NAMALWA (cell line): ENCODE results near the gene CD52.

Experiments used
- DNase-seq: peaks from one replicate; pipeline ENCODE4 v3.0.0-alpha.2; 2015; ENCODE audit warnings: low spot score

The CD52 gene, protein sequence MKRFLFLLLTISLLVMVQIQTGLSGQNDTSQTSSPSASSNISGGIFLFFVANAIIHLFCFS

DNA sequence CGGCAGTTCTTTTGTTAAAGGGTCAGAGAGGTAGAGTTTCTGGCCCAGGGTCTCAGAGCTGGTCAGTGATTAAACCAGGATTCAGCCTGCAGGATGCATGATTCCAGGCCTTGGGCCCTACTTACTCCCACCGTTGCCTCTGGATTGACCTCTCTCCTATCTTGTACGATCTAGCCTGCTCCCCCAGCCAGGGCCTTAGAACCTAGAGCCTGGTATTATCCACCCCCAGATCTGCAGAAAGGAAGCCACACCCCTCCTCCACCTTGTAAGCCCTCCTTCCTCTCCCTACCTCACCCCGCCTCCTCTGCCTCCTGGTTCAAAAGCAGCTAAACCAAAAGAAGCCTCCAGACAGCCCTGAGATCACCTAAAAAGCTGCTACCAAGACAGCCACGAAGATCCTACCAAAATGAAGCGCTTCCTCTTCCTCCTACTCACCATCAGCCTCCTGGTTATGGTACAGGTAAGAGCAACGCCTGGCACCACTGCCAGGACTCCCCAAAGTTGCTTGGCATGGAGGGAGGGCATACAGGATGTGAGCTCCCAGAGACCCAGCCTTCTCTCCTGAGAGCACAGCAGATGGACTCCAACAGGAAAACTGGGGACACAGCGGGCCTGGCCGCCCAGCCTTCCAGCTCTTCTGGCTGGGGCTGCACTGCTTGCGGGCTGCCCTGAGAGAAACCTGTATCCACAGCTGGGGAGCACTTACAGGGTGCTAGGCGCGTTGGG, at the start of gene CD52:
TSS of gene CD52 (plus strand) at position 347 of the 726 bp plus-strand sequence. CDS start at position 407, 60 bp downstream.
- DNase-seq = peak; percentile 70

DNA sequence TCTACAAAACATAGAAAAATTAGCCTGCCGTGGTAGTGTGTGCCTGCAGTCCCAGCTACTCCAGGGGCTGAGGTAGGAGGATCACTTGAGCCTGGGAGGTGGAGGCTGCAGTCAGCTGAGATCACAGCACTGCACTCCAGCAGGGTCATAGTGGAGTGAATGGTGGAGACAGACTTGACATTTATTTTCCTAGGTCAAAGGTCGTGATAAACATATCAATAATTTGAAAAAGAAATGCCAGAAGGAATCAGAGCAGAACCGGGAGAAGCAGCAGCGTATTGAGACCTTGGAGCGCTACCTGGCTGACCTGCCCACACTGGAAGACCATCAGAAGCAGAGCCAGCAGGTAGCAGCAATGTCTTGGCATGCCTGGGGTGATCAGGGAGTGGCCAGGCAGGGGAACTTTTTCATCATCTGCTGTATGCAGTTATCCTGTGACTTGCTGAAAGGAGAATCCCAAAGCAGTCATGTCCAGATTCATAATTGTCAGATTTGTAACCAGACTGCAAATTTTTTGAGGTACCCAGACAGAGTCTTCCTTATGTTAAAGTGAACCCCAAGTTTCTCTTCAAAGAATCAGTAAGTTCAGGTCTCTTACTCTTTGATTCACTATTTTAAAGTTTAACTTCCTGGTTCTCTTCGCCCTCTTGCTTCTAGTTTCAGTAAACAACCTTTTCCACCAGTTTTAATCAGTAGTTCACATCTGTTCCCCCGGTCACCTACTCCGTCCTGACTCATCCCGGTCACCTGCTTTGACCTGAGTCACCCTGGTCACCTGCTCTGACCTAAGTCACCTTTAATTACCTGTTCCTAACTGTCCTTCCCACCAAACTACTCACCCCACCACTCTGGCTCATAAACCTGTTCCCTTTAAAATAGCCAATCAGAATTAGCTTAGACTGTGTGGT, 49.2 kb upstream of the CD52 start:
- no peak for DNase-seq

DNA sequence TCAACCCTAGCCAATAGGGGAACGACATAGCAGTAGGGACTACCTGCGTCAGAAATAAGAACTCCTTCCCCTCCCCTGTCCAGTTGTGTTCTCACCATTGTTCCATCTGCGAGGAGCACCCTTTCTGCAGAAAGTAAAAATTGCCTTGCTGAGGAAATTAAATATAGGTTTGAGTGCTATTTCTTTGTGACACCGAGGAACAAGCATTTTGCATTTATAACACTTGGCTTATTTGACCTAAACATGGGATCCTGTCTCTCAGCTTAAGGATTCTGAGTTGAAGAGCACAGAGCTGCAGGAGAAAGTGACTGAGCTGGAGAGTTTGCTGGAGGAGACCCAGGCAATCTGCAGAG, 48.6 kb upstream of the CD52 start:
- no peak for DNase-seq

DNA sequence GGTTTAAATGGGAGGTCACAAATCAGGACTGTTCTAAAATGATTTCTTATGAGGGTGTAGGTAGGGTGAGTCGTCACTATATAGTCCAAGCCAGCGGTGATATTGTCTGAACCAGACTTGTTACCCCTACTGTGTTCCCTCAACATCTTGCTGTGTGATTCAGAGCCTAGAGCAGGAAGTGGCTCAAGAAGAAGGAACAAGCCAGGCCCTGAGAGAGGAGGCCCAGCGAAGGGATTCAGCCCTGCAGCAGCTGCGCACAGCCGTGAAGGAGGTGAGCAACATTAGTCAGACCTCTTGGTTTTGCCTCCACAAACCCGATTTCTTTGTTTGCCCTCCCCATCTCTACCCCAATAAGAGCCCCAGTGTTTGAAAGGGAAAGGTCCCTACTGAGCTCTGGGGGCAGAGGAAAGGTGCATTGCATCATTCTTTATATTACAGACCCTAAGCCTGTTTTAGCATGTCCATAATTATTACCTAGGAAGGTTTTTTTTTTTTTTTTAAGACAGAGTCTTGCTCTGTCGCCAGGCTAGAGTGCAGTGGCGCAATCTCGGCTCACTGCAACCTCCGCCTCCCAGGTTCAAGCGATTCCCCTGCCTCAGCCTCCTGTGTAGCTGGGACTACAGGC, 42.8 kb upstream of the CD52 start:
- DNase-seq = no peak

DNA sequence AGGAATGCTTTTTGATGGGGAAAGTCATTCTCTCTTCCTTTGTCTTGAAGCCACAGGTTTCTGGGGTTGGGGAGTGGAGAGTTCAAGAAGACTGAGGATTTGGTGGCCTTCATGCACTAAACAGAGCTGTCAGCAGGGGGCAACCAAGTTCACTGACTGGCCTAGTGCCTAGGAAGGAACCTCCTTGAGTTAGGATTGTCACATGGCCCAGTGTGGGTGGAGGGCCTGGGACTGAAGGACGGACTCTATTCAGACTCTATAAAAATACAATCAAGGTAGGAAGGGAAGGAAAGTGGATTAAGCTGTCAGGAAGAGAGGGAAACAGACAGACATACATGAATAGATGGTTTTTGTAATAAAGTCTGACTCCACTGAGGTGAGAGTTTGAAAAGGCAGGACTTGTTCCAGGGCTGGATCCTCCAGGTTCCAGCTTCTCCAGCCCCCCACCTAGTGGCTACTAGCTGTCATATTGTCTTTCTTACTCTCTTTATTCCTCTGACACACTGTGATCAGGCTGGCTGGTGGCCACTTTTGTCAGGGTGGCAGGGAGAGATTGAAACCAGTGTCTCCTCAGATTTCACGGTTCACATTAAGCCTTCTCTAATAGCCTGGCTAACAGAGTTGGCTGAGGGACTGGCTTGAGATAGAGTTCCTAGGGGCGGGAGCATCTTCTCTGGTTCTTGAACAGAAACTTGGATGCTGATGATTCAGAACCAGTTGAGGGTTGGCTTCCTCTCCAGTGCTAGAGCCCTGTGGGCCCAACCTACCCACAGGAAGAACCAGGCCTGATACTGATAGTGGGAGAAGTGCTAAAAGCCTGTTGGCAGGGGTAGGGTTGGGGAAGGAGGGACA, 42.0 kb upstream of the CD52 start:
- peak; percentile 84 for DNase-seq

DNA sequence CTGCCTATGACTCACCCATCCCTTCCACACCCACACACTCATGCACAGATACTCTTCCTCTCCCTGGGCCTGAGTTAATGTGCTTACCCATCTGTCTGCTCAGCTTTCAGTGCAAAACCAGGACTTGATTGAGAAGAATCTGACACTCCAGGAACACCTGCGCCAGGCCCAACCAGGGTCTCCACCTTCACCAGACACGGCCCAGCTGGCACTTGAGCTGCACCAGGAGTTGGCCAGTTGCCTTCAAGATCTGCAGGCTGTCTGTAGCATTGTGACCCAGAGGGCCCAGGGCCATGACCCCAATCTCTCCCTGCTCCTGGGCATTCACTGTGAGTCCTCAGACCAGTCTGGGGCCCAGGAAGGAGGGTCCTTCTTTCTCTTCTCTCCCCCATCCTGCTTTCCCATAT, 41.3 kb upstream of the CD52 start:
- DNase-seq = no peak

DNA sequence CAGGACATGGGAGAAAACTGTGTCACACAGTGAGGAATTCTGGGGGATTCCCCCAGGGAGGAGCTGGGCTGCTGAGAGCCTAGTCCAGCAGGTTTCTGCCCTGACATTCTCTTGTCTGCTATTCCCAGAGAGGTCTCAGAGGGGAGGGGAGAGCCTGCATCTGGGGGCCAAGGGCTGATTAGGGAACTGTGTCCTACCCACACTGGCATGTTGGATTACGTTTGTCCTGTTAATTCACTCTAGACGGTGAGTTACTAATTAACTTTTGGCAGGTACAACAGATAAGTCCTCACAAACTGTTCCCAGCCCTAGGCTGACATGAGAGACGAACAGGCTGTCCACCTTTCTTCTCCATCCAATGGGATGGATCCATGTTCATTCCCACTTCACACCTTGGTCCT, 40.5 kb upstream of the CD52 start:
- no peak for DNase-seq

DNA sequence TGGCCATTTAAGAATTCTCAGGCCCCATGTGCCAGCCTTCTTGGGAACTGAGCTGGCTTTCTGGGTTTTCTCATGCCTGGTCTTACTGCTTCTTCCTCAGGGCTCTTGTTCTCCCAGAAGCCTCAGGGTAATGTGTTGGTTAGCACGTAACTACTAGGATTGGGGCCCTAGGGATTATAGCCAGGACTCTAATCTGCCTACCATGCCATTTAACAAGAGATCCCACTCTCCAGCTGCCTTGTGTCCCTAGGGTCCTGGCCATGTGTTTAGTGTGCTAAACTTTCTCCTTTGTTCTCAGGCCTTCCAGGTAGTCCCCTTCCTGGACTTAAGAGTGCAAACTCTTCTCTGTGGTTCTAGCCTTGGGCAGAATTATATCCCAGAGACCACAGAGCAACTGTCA, 40.0 kb upstream of the CD52 start:
- DNase-seq = no peak

DNA sequence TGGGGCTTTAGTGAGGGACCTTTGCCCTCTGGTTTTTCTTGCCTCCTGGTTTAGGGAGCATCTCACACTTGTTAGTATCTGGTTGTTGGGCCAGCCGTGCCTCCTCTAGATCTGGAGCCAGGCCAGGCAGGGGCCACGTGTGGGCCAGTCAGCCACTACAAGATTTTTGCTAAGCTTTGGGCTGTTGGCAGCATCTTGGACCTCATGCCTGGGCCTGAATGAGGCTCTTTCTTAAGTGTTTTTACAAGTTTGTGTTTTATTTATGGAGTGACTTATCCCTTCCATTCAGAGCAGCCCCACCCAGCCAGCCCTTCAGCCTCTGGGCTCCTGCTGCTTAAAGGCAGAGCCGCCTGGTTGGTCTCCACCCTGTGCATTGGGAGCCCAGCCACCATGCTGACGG, 39.5 kb upstream of the CD52 start:
- DNase-seq = no peak

DNA sequence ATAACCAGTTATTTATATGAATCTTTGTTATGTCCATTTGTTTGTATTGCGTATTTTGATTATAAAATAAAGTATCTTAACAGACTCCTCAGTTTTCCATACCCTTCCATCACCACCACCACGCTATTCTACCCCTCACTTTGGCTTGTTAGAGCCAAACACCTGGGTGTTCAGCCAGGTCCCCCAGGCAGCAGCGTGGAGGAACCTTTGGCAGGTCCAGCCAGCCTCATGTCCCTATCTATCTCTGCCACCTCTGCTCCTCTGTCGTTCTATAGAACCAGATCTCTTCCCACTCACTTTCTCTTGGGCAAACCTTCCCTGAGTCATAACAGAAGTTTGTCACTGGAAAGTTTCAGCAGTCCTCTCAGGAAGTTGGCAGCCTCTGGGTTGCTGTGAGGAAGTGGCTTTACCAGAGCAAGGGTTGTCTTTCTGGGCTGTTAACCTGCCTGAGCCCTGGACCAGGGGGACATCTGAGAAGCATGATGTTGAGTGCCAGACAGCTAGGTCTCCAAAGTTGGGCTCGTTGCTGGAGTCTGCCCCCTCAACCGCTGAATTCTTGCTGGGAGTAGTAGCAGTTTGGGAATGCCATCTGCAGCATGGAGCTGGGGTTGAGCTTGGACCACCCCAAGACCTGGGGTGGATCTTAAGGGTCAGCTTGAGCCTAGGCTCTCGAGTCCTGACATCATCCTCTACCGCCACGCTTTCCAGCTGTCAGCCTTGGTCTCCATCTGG, 38.9 kb upstream of the CD52 start:
- DNase-seq = peak; percentile 27

DNA sequence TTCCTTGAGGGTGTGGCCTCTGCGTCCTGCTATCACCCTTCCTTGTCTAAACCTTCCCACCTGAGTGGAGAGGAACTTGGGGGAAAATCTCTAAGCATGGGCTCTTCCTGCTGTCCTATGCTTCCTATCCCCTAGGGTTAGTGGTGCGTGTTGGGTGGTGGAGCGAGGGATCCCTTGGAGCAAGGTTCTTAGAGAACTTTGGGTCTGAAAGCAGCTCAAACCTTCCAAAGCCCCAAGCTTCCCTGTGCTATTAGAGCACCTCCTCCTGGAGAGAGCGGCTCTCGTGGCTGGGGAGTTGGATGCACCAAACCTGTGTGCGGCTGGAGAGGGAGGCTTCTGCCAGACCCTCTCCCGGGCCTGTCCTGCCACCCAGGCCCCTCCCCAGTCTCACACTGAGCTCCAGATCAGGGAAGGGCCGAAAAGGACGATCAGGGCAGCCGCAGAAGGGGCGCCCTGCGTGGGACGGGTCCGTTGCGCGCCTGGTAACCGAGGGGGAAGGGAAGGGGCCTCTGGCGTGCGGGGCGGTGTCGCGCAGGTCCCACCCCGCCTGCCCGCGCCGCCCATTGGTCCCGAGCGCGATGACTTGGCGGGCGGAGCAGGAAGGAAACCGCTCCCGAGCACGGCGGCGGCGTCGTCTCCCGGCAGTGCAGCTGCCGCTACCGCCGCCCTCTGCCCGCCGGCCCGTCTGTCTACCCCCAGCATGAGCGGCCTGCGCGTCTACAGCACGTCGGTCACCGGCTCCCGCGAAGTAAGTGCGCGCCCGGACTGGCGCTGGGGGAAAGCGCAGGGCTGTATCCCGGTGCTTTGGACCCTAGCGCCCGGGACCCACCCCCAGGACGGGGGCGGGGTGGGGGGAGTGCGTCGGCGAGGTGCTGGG, 38.1 kb upstream of the CD52 start, which contains the start of gene SH3BGRL3:
TSS of gene SH3BGRL3 (plus strand) at position 631 of the 877 bp plus-strand sequence. CDS start at position 701, 70 bp downstream.
- DNase-seq = peak; percentile 87

DNA sequence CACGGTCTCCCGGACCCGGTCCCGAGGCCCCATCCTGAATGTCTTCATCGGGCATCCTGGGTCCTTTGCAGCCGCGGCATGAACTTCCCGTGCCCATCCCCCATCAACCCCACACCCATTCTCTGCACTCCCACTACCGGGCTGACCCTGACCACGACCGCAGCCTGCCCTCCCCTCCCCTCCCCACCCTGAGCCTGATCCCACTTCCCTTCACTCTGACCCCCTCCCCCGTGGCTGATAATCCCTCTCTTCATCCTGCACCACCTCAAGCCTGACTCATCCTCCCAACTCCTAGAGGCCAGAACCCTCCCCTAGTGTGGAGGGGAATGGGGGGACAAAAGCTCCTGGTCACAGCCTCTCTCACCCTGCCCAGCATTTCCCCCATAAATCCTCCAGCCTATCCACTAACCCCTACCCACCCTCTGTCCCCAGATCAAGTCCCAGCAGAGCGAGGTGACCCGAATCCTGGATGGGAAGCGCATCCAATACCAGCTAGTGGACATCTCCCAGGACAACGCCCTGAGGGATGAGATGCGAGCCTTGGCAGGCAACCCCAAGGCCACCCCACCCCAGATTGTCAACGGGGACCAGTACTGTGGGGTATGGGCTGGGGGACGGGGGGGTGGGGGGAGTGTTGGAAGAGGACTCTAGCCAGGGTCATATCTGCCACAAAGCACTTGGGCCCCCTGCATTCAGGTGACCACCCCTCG, 37.3 kb upstream of the CD52 start:
- DNase-seq = no peak

DNA sequence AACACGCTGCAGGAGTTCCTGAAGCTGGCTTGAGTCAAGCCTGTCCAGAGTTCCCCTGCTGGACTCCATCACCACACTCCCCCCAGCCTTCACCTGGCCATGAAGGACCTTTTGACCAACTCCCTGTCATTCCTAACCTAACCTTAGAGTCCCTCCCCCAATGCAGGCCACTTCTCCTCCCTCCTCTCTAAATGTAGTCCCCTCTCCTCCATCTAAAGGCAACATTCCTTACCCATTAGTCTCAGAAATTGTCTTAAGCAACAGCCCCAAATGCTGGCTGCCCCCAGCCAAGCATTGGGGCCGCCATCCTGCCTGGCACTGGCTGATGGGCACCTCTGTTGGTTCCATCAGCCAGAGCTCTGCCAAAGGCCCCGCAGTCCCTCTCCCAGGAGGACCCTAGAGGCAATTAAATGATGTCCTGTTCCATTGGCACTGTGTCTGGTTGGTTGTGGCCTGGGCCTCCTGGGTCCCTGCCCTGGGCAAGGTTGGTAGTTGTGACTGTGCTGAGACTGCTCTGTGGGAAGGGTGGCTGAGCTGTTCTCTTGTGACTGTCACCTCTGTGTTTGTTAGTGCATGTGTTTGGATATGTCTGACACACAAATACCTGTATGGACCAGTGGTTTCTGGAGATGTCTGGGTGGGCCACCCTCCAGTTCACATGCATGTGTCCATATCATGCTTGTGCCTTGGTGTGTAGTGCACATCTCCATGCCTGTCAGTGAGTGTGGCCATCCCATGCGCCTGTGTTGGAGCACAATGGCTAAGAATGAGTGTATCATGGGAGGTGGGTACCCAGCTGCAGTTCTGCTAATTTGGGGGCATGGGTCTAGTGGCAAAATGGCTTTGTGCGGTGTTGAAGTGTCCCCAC, 36.4 kb upstream of the CD52 start:
- DNase-seq = no peak

DNA sequence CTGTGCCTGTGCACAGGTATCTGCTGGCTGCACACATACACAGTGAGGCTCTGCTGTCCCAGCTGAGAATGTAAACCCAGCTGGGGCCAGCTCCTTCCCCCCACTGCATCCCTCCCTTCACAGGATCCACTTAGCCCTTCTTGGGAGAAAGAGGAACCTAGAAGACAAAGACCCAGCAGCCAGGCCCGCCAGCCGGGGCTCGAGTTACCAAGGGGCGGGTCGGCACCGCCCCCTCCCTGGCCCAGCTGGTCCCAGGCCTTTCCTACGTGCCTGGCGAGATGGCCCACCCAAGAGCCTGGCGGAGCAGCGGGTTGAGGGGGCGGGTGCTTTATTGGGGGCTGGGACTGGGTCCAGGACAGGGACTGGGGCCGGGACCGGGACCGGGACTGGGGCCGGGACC, 35.8 kb upstream of the CD52 start:
- no peak for DNase-seq

DNA sequence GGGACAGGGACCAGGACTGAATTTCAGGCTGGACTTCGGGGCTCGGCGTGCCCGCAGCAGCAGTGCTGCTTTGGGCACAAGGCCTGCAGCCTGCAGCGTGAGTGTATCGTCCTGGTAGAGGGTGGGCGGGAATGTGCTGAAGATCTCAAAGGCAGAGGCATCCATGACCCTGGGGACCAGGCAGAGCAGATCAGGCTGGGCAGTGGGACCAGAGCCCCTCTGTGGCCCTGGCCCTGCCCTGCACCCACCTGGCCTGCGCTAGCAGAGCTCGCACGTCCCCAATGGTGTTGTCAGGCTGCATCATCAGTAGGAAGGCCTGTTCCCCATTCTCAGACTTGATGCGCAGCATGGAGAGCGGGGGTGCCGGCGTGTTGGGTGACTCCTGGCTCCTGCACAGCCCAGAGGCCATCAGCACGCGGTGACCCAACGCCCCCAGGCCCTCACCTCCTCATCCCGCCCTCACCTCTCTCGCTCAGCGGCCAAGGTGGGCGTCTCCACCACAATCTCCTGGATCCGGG, 35.3 kb upstream of the CD52 start:
- no peak for DNase-seq

DNA sequence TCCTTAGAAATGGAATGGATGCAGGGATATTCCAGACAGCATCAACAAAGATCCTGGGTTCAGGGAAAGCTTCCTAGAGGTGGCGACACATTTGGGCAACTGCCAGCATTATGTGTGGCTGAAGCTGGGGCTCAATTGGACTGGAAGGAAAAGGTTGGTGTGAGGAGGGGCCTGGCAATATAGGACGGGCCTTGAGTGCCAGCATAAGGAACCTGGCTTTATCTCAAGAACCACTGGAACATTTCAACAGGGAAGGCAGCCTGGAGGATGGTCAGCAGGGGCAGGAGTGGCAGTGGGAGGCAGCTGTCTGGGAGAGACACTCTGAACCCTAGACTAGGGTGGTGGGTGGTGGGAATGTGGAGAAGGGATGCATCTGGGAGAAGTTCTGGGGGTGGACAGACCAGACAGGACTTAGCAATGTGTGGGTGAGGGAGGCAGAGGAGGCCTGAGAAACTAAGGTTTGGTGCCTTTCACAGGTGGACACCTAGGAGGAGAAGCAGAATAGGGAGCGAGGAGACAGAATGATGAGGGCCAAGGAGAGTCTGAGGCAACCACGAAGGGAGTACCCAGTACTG, 34.4 kb upstream of the CD52 start:
- no peak for DNase-seq

DNA sequence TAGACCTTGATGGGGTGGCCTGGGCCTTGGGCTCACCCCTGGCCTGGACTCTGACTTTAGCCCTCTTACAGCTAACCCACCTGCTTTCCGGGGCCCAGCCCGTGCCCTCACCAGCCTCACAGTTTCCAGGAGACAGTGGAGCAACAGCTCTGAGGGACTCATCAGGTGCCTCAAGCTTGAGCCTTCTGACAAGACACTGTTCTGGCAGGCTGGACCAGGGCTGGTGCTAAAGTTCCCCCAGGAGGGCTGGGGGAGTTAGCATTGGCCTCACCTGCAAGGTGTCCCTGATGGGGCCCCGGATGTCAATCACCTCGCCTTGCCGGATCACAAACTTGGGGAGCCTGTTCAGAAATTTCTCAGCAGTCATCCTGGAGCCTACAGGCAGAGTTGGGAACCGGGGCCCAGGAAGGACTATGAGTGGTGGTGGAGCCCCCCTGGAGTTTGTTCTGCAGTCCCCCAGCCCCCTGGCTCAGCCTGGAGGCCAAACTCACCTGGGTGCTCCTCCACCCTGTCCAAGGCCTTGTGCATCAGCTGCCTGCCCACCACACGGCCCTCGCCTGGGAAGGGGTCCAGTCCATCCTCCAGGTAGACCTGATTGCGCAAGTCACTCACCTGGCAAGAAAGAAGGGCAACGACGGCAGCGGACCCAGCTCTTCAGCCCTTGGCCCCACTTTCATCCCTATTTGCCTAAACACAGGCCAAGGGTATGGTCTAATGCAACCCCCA, 33.7 kb upstream of the CD52 start:
- no peak for DNase-seq
